Measurements from ENCODE around the gene ME3. TPM values are rescaled to one million over a fixed set of nuclear protein-coding genes. Genes with fewer than 3 reads are reported as not detected.

ME3 gene
- total RNA-seq, 1 donor from 2014 or later, result 34.2 TPM

Other genes starting within 250 kb of the ME3 start
- 184 TPM for gene PRSS23, start 127.9 kb upstream of the ME3 start, total RNA-seq

Measured in ascending aorta (tissue), 1 donor.